ENCODE results near the gene VAT1L. TPM values are rescaled to one million over a fixed set of nuclear protein-coding genes. Genes with fewer than 3 reads are reported as not detected.
A peak's percentile ranks its signal among the peaks of the same experiment; 100 is the strongest.

The VAT1L gene
- total RNA-seq, 2 donors from 2014 or later: not detected

DNA sequence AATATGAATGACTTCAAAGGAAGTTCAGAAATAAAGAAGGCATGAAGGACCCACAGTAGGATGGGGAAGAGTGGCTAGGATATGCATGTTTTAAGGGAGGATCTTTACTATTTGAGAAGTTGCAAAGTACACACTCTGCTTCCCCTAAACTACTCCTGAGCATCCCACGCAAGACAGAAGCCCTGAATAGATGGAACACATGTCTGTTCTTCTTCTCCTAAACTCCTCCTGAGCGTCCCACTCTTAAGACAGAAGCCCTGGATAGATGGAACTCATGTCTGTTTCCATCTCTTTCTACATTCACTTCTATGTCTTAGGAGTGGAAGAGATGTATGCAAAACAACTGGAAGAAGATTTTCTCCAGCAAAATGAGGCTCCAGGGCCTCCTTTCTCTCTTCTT, 88.4 kb downstream of the VAT1L start:
- H3K9me3 Mint-ChIP-seq: no peaks in the 10 kb centered on the region
- no peaks in the 10 kb centered on the region for H3K36me3 Mint-ChIP-seq
- ATAC-seq: no peak

GRCh38 chr16:77877712-77878347, 89.5 kb downstream of the VAT1L start:
- no peaks in the 10 kb centered on the region for H3K9me3 Mint-ChIP-seq
- H3K27ac Mint-ChIP-seq: no peak overlapping the region
- DNase-seq (ENCODE audit: low spot score in 2 of 2): no peak
- no peaks in the 10 kb centered on the region for H3K36me3 Mint-ChIP-seq
- no peak for ATAC-seq

More for the DNA sequence above, 88.4 kb downstream of the VAT1L start:
- no peak for DNase-seq (ENCODE audit: low spot score in 2 of 2)
- no peak overlapping the region for H3K27ac Mint-ChIP-seq

DNA sequence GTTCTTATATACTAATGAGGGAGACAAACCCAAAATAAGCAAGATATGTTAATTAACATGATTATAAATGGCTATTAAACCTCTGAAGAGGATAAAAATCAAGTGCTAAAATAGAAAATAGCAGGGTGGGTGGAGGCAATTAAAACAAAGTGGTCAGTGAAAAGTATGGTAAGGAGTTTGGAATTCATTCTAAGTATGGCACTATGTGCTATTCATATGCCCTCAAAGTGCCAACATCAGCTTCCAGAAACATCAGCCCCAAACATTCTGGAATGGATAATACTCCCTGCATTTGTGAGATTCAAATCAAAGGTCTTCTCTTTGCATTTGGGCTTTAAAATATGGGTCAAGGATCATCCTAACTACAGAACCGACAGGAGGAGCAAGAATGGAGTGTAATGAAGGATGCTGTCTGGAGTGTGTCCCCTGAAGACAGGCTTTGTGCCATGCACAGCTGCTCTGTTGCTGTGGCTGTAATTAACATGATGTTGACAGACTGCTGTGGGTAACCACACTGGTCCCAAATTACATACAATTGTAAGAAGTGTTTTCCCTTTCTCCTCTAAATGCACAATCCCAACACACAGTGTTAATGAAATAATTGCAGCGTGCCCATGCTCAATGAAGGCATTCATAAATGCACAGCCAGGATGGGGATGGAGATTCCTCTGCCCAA, 93.1 kb downstream of the VAT1L start:
- DNase-seq (ENCODE audit: low spot score in 2 of 2) (no peak), ATAC-seq (no peak)
- Mint-ChIP-seq H3K9me3 (no peaks in the 10 kb centered on the region), H3K36me3 (no peaks in the 10 kb centered on the region), H3K27ac (no peak overlapping the region)

- ATAC-seq (no peak), DNase-seq (ENCODE audit: low spot score in 2 of 2) (no peak)
- Mint-ChIP-seq H3K27ac (no peak overlapping the region), H3K36me3 (no peaks in the 10 kb centered on the region), H3K9me3 (no peaks in the 10 kb centered on the region)
Measured at GRCh38 chr16:77882358-77882757, 94.0 kb downstream of the VAT1L start.

GRCh38 chr16:77885571-77886295, 97.4 kb downstream of the VAT1L start:
- no peaks in the 10 kb centered on the region for H3K36me3 Mint-ChIP-seq

GRCh38 chr16:77888871-77889270, 100.5 kb downstream of the VAT1L start:
- ATAC-seq: no peak
- H3K9me3 Mint-ChIP-seq: no peaks in the 10 kb centered on the region

More at GRCh38 chr16:77885571-77886295, 97.4 kb downstream of the VAT1L start:
- ATAC-seq (no peak), DNase-seq (ENCODE audit: low spot score in 2 of 2) (no peak)
- Mint-ChIP-seq H3K27ac (no peak overlapping the region), H3K9me3 (no peaks in the 10 kb centered on the region)

GRCh38 chr16:77890075-77890474, 101.7 kb downstream of the VAT1L start:
- H3K27ac Mint-ChIP-seq: peak overlapping the region in 1 of 2 donors; percentile 73
- no peaks in the 10 kb centered on the region for H3K36me3 Mint-ChIP-seq
- DNase-seq (ENCODE audit: low spot score in 2 of 2): no peak
- no peaks in the 10 kb centered on the region for H3K9me3 Mint-ChIP-seq
- ATAC-seq: no peak

More at GRCh38 chr16:77888871-77889270, 100.5 kb downstream of the VAT1L start:
- H3K27ac Mint-ChIP-seq: no peak overlapping the region
- no peak for DNase-seq (ENCODE audit: low spot score in 2 of 2)
- H3K36me3 Mint-ChIP-seq: no peaks in the 10 kb centered on the region

DNA sequence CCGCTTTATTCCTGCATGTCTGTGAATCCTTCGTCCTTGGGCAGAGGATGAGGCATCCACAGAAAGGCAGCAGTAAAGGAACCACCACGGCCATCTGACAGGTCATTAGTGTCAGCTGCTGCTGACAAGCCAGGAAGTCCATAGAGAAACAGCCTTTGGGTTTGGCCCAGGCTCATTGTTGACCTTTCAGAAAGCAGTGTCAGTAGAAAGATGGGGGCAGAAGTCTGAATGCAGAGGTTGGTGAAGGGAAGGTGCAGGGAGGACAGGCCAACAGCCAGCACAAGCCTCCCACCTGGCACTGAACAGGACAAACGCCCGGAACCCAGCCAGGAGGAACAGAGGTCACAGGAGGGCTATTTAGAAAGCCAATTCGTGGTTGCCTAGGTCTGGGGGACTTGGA, 105.8 kb downstream of the VAT1L start:
- no peaks in the 10 kb centered on the region for H3K36me3 Mint-ChIP-seq
- H3K27ac Mint-ChIP-seq: no peak overlapping the region
- H3K9me3 Mint-ChIP-seq: no peaks in the 10 kb centered on the region
- DNase-seq (ENCODE audit: low spot score in 2 of 2) (no peak), ATAC-seq (no peak)

DNA sequence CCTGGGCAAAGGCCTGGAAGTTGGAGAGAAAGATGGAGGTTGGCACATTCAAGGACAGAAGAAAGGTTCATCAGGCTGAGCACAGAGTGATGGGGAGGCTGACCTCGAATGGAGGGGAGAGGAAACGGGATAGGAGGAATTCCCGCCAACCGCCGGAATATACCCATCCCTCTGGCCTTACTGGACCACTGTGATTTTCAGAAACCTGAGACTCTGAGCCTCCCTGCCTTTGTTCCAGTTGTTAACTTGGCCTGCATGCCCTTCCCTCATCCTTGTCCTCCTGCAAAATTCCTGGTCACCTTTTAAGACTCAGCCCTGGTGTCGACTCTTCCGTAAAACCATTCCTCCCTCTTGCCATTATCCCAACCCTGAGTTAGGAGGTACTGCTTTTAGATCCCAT, 107.6 kb downstream of the VAT1L start:
- H3K36me3 Mint-ChIP-seq: no peaks in the 10 kb centered on the region
- DNase-seq (ENCODE audit: low spot score in 2 of 2): no peak
- H3K27ac Mint-ChIP-seq: no peak overlapping the region
- no peaks in the 10 kb centered on the region for H3K9me3 Mint-ChIP-seq
- ATAC-seq: no peak

GRCh38 chr16:77896415-77897128, 108.2 kb downstream of the VAT1L start:
- ATAC-seq (no peak), DNase-seq (ENCODE audit: low spot score in 2 of 2) (no peak)
- Mint-ChIP-seq H3K36me3 (no peaks in the 10 kb centered on the region), H3K9me3 (peaks cover 0 to 3% of the 10 kb centered on the region in 2 donors), H3K27ac (no peak overlapping the region)

GRCh38 chr16:77897129-77897437, 108.7 kb downstream of the VAT1L start:
- Mint-ChIP-seq H3K9me3 (peaks cover 0 to 5% of the 10 kb centered on the region in 2 donors), H3K27ac (no peak overlapping the region), H3K36me3 (no peaks in the 10 kb centered on the region)
- ATAC-seq: no peak
- no peak for DNase-seq (ENCODE audit: low spot score in 2 of 2)

DNA sequence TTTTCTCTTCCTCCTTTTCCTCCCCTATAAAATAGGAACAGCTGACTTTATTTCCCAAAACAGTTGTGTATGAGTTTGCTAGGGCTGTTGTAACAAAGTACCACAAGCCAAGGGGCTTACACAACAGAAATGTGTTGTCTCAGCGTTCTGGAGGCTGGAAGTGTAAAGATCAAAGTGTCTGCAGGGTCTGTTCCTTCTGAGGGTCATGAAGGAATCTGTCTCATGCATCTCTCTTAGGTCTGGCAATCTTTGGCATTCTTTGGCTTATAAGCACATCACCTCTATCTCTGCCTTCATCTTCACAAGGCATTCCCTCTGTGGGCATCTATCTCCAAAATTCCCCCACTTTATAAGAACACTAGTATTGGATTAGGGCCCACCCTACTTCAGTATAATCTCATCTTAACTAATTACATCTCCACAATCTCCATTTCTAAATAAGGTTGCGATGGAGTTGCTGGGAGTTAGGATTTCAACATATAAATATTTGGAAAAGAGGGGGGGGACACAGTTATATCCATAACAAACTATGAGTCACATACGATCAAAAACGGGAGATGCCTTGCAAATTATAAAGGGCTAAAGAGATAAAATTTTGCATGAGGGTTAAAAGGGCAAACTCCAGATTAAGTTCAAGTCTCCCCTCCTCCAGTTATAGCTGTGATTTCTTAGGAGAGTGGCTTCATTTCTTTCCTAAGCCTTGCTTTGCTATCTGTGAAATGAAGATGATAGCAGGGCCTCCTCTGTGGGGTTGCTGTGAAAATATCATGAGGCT, 109.7 kb downstream of the VAT1L start:
- H3K9me3 Mint-ChIP-seq: peaks cover 0 to 5% of the 10 kb centered on the region in 2 donors
- H3K27ac Mint-ChIP-seq: no peak overlapping the region
- no peak for ATAC-seq
- H3K36me3 Mint-ChIP-seq: no peaks in the 10 kb centered on the region
- no peak for DNase-seq (ENCODE audit: low spot score in 2 of 2)

DNA sequence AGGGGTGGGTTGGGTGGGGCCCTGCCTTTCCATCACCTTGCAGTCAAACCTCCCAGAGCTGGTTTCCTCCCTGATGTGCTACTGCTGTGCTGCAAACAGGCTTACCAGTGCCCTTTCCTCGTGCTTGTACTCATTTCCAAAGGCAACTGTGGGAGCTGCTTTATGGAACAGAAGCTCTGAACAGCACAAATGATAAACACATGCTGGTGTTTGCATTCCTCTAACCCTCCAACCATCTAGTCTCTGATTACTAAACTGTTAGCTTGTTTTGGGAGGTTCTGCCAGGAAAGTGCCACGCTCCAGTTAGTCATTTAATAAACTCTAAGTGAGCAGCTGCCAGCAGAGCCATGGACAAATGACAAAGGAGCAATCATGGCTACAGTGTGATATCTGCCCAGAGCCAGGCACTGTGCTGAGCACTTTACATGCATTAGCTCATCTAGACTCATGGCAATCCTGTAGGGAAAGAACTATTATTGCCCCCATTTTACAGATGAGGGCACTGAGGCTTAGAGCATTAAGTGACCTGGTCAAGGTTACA, 110.4 kb downstream of the VAT1L start:
- DNase-seq (ENCODE audit: low spot score in 2 of 2) (no peak), ATAC-seq (no peak)
- H3K9me3 Mint-ChIP-seq: peaks cover 0 to 5% of the 10 kb centered on the region in 2 donors
- H3K27ac Mint-ChIP-seq: no peak overlapping the region
- H3K36me3 Mint-ChIP-seq: no peaks in the 10 kb centered on the region

DNA sequence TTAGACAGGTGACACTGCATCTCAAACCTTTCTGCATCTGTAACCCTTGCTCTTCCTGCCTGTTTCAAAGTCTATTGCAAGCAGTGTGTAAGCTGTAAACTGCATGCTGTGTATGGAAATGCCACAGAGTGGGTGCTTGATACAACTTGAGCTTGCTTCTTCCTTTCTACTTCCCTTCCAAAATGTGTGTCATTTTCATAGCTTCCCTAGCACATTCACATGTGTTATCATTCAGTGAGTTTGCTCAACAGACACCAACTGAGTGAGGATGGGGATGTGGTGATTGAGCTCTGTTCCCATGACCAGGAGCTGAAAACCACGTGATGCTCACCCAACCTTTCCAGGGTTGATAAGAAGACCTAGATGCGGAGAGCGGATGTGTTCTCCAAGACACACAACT, 111.1 kb downstream of the VAT1L start:
- ATAC-seq (no peak), DNase-seq (ENCODE audit: low spot score in 2 of 2) (no peak)
- no peak overlapping the region for H3K27ac Mint-ChIP-seq
- H3K9me3 Mint-ChIP-seq: peaks cover 0 to 5% of the 10 kb centered on the region in 2 donors
- no peaks in the 10 kb centered on the region for H3K36me3 Mint-ChIP-seq

- Mint-ChIP-seq H3K27ac (no peak overlapping the region), H3K9me3 (peaks cover 0 to 5% of the 10 kb centered on the region in 2 donors), H3K36me3 (no peaks in the 10 kb centered on the region)
- DNase-seq (ENCODE audit: low spot score in 2 of 2): no peak
- ATAC-seq: no peak
Measured at GRCh38 chr16:77905374-77905920, 117.1 kb downstream of the VAT1L start.

DNA sequence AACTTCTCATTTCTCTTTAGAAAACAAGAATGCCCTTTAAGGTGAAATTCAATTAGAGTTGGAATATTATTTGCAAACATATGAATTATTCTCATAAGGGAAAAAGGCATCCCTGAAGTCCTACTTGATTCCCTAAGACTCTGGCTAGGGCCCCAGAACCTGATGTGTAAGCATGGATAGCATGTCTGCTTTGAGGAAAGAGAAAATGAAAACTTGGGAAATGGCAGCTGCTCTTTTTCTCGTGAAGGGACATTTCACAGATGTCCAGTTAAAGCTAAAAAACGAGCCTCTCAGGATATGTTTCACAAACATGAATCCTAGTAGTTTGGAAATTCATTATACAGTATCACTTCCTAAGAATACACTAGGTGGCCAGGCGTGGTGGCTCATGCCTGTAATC, 121.7 kb downstream of the VAT1L start:
- Mint-ChIP-seq H3K27ac (no peak overlapping the region), H3K9me3 (peaks cover 0 to 3% of the 10 kb centered on the region in 2 donors), H3K36me3 (no peaks in the 10 kb centered on the region)
- DNase-seq (ENCODE audit: low spot score in 2 of 2) (no peak), ATAC-seq (no peak)
